GM23248 (cell line): ENCODE measurements around the gene CPTP. TPM values are rescaled to one million over a fixed set of nuclear protein-coding genes. Genes with fewer than 3 reads are reported as not detected.
A peak's percentile ranks its signal among the peaks of the same experiment; 100 is the strongest.

Source experiments
- DNase-seq: peaks from one replicate; pipeline ENCODE4 v3.0.0-alpha.2; 2015
- H2AFZ ChIP-seq: fragments of 200-600 bp; sonication (generic); 2 replicates; pipeline ENCODE4 v1.6.1; 2016; ENCODE audit warnings: antibody characterized with exemption
- H3F3A ChIP-seq: fragments of 200-600 bp; sonication (generic); 2 replicates; pipeline ENCODE4 v1.6.1; 2016; ENCODE audit warnings: mild to moderate bottlenecking, antibody characterized with exemption, mixed run types; ENCODE audit not compliant: insufficient read depth
- H3K27ac ChIP-seq: fragments of 200-600 bp; sonication (generic); 2 replicates; pipeline ENCODE4 v1.5.1; 2016; ENCODE audit warnings: mild to moderate bottlenecking
- H3K27me3 ChIP-seq: fragments of 200-600 bp; sonication (generic); replicated peaks from 2 replicates; pipeline ENCODE4 v1.6.1; 2016; ENCODE audit warnings: mild to moderate bottlenecking; ENCODE audit not compliant: insufficient read depth
- H3K36me3 ChIP-seq: fragments of 200-600 bp; sonication (generic); 2 replicates; pipeline ENCODE4 v1.6.1; 2016; ENCODE audit warnings: low read depth, mild to moderate bottlenecking
- H3K4me1 ChIP-seq: fragments of 200-600 bp; sonication (generic); 2 replicates; pipeline ENCODE4 v1.6.1; 2016; ENCODE audit warnings: mild to moderate bottlenecking; ENCODE audit not compliant: insufficient read depth
- H3K4me2 ChIP-seq: fragments of 200-600 bp; sonication (generic); one replicate; pipeline ENCODE4 v1.6.1; 2016; ENCODE audit warnings: mild to moderate bottlenecking; ENCODE audit not compliant: unreplicated experiment
- H3K4me3 ChIP-seq: fragments of 200-600 bp; sonication (generic); 2 replicates; pipeline ENCODE4 v1.5.1; 2016; ENCODE audit warnings: mild to moderate bottlenecking
- H3K79me2 ChIP-seq: fragments of 200-600 bp; sonication (generic); 2 replicates; pipeline ENCODE4 v1.6.1; 2016; ENCODE audit warnings: mild to moderate bottlenecking; ENCODE audit not compliant: insufficient read depth
- H3K9ac ChIP-seq: fragments of 200-600 bp; sonication (generic); 2 replicates; pipeline ENCODE4 v1.6.1; 2016; ENCODE audit warnings: mild to moderate bottlenecking
- H3K9me2 ChIP-seq: fragments of 200-600 bp; sonication (generic); 2 replicates; pipeline ENCODE4 v1.6.1; 2016; ENCODE audit warnings: mixed run types, mild to moderate bottlenecking, moderate library complexity; ENCODE audit not compliant: insufficient read depth
- H3K9me3 ChIP-seq: fragments of 200-600 bp; sonication (generic); one replicate; pipeline ENCODE4 v1.6.1; 2017; ENCODE audit warnings: low read depth
- H4K20me1 ChIP-seq: fragments of 200-600 bp; sonication (generic); 2 replicates; pipeline ENCODE4 v1.6.0; 2016; ENCODE audit not compliant: insufficient read depth
- EZH2 ChIP-seq: fragments of 200-600 bp; sonication (generic); IDR thresholded peaks from 2 replicates; pipeline ENCODE4 v1.6.1; 2018; ENCODE audit warnings: antibody characterized with exemption, mild to moderate bottlenecking; ENCODE audit not compliant: insufficient read depth, poor library complexity, severe bottlenecking
- EZH2phosphoT487 ChIP-seq: fragments of 200-600 bp; sonication (generic); IDR thresholded peaks from 2 replicates; pipeline ENCODE4 v1.6.1; 2018; ENCODE audit warnings: antibody characterized with exemption, moderate library complexity, mild to moderate bottlenecking, low read depth; ENCODE audit not compliant: insufficient read depth
- WGBS, 2 experiments: methylation state at CpG; one replicate each; pipeline ENCODE4 v1.1.6; 2015 to 2017; ENCODE audit warnings: low lambda C conversion rate in 2 of 2, low coverage in 1 of 2; ENCODE audit errors: missing lambda C conversion rate in 2 of 2; 5-methylcytosine and 5-hydroxymethylcytosine counted together
- in situ Hi-C: fragments of 300-500 bp; cut with MboI; formaldehyde crosslinking; loops from 2 replicates; pipeline ENCODE4 v1.15.0; 2020
- polyA plus RNA-seq: library from polyadenylated mRNA; unstranded; fragments of >200 nt; fragmentation: Nextera tagmentation; extraction: Ambion mirVana; gene quantifications from 2 replicates; pipeline ENCODE4 v1.2.1, GENCODE V29; 2016
- total RNA-seq: library from RNA; depleted of rRNA; stranded (reverse); fragments of >200 nt; shearing (Covaris generic); gene quantifications from 2 replicates; pipeline ENCODE4 v1.2.3, GENCODE V29; 2014

CPTP gene
- total and polyA plus RNA-seq, 2 experiments from 2014 or later = 28.0 to 30.5 TPM

GRCh38 chr1:1321477-1321876 is 3.1 kb upstream of the CPTP start:
- TF ChIP-seq EZH2 (no peak), EZH2phosphoT487 (no peak)
- H2AFZ ChIP-seq = no peak overlapping the region
- no peaks in the 10 kb centered on the region for H3K9me3 ChIP-seq
- H3K4me2 ChIP-seq = no peak overlapping the region
- peaks cover 27% of the 10 kb centered on the region for H3F3A ChIP-seq
- peaks cover 4% of the 10 kb centered on the region; the same call in 1 of the 2 replicates for H3K36me3 ChIP-seq
- H3K79me2 ChIP-seq = peaks cover 86% of the 10 kb centered on the region
- no peak for DNase-seq
- no peaks in the 10 kb centered on the region for H4K20me1 ChIP-seq
- H3K4me1 ChIP-seq = peaks cover 26% of the 10 kb centered on the region
- no peaks in the 10 kb centered on the region for H3K9me2 ChIP-seq
- no peak overlapping the region for H3K4me3 ChIP-seq
- H3K27ac ChIP-seq = no peak overlapping the region
- 69 to 73% methylated on average over 8 of the region's 8 CpGs for WGBS, 2 experiments
- H3K9ac ChIP-seq = peak overlapping the region; percentile 21; the same call in 1 of the 2 replicates
- in situ Hi-C loops = no loop called here
- H3K27me3 ChIP-seq = no peaks in the 10 kb centered on the region

- Histone ChIP-seq H3K9me3 (no peaks in the 10 kb centered on the region), H3K27me3 (no peaks in the 10 kb centered on the region), H3K4me2 (no peak overlapping the region), H3K79me2 (peaks cover 83% of the 10 kb centered on the region), H3K36me3 (peaks cover 4% of the 10 kb centered on the region; the same call in 1 of the 2 replicates), H4K20me1 (no peaks in the 10 kb centered on the region), H3F3A (peaks cover 18% of the 10 kb centered on the region), H3K9me2 (no peaks in the 10 kb centered on the region), H2AFZ (no peak overlapping the region), H3K4me3 (no peak overlapping the region), H3K27ac (no peak overlapping the region), H3K4me1 (peaks cover 26% of the 10 kb centered on the region), H3K9ac (no peak overlapping the region)
- 63 to 75% methylated on average over 4 to 14 of the region's 14 CpGs for WGBS, 2 experiments
- TF ChIP-seq EZH2phosphoT487 = no peak
- no peak for TF ChIP-seq EZH2
- in situ Hi-C loops = no loop called here
- DNase-seq = no peak
These were observed 2.2 kb upstream of the CPTP start for GRCh38 chr1:1322418-1322817.

- peaks cover 78% of the 10 kb centered on the region for H3K79me2 ChIP-seq
- no peak overlapping the region for H3K27ac ChIP-seq
- H3K4me3 ChIP-seq = peak overlapping the region; percentile 58; the same call in 1 of the 2 replicates
- DNase-seq = no peak
- no peak overlapping the region for H3K4me2 ChIP-seq
- no peaks in the 10 kb centered on the region for H3K9me2 ChIP-seq
- peak overlapping the region; percentile 44; the same call in 1 of the 2 replicates for H3K9ac ChIP-seq
- WGBS, 2 experiments = 79 to 83% methylated on average over 8 to 10 of the region's 10 CpGs
- TF ChIP-seq EZH2 (no peak), EZH2phosphoT487 (no peak)
- no peaks in the 10 kb centered on the region for H4K20me1 ChIP-seq
- in situ Hi-C loops = no loop called here
- no peak overlapping the region for H2AFZ ChIP-seq
- peaks cover 22% of the 10 kb centered on the region for H3K4me1 ChIP-seq
- peaks cover 13% of the 10 kb centered on the region for H3F3A ChIP-seq
- H3K27me3 ChIP-seq = no peaks in the 10 kb centered on the region
- no peaks in the 10 kb centered on the region for H3K9me3 ChIP-seq
- peaks cover 4% of the 10 kb centered on the region; the same call in 1 of the 2 replicates for H3K36me3 ChIP-seq
These were observed 1.6 kb upstream of the CPTP start for GRCh38 chr1:1322952-1323351.

GRCh38 chr1:1324084-1324523 is 498 bp upstream of the CPTP start:
- H3K27me3 ChIP-seq = no peaks in the 10 kb centered on the region
- no peaks in the 10 kb centered on the region for H3K9me3 ChIP-seq
- H3K9ac ChIP-seq = peak overlapping the region; percentile 97
- in situ Hi-C loops = no loop called here
- peaks cover 71% of the 10 kb centered on the region for H3K79me2 ChIP-seq
- peaks cover 3% of the 10 kb centered on the region; the same call in 1 of the 2 replicates for H3F3A ChIP-seq
- peak overlapping the region; percentile 55 for H3K4me2 ChIP-seq
- peak overlapping the region; percentile 89 for H3K4me3 ChIP-seq
- no peaks in the 10 kb centered on the region for H4K20me1 ChIP-seq
- H3K36me3 ChIP-seq = peaks cover 4% of the 10 kb centered on the region; the same call in 1 of the 2 replicates
- peak overlapping the region; percentile 72 for H3K27ac ChIP-seq
- H2AFZ ChIP-seq = no peak overlapping the region
- TF ChIP-seq EZH2phosphoT487 = no peak
- TF ChIP-seq EZH2 = no peak
- peaks cover 14% of the 10 kb centered on the region for H3K4me1 ChIP-seq
- 0 to 2% methylated on average over 14 to 38 of the region's 41 CpGs for WGBS, 2 experiments
- no peak for DNase-seq
- H3K9me2 ChIP-seq = no peaks in the 10 kb centered on the region
